Forelimb muscle (tissue), 1 donor: ENCODE results near the gene CEP72. TPM values are rescaled to one million over a fixed set of nuclear protein-coding genes. Genes with fewer than 3 reads are reported as not detected.
"Not testable (repeated sequence)": the region's sequence is repeated elsewhere in the genome, so short reads cannot be mapped to it uniquely, and the experiment has no call there.

ENCODE experiments used
- DNase-seq: peaks from one replicate; pipeline ENCODE4 v3.0.0-alpha.2; 2013; ENCODE audit warnings: low read depth
- polyA plus RNA-seq: library from polyadenylated mRNA; unstranded; fragments of 120-200 nt; gene quantifications from one replicate; pipeline ENCODE4 v1.2.1, GENCODE V29; 2013; ENCODE audit not compliant: insufficient read length

Gene CEP72
- polyA plus RNA-seq, 1 donor, result 3.5 TPM

DNA sequence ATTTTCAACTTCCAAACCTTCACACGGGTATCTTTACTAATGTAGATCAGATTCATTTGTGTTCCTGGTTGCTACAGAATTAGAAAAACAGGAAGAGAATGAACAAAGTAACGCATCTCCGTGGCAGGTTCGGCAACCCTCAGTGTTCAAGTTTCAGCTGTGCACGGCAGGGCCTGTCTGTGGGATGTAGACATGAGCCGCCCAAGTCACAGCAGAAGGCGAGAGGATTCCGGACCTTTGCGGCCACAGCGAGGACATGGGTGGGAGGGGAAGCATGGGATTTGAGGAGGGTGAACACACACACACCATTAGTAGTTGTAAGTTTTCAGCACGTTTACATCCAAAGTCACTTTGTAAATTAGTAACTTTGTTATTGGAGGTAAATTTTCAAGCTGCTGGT lies 31.7 kb upstream of the CEP72 start:
- DNase-seq, result no peak

DNA sequence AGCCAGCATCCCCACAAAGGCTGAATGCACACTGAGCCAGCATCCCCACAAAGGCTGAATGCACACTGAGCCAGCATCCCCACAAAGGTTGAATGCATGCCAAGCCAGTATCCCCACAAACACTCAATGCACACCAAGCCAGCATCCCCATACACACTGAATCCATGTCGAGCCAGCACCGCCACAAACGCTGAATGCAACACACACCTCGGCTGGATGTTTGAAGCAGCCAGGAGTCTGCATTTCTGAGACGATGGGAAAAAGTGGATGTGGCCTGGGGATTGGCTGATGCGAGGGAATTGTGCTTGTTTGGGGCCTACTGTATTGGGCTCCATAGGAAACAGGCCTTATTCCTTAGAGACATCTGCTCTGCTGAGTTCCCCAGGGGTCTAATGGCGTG lies 30.9 kb upstream of the CEP72 start:
- DNase-seq, result no peak

DNA sequence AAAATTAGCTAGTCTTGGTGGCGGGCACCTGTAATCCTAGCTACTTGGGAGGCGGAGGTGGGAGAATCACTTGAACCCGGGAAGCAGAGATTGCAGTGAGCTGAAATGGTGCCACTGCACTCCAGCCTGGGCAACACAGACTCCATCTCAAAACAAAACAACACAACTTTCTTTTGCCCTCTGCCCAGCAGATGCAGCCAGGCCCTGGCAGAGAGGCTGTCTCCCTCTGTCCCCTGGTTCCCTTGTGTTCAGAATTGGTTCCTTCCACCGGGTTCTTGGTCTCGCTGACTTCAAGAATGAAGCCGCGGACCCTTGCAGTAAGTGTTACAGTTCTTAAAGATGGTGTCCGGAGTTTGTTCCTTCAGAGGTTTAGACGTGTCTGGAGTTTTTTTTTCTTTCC lies 30.2 kb upstream of the CEP72 start:
- no peak for DNase-seq

DNA sequence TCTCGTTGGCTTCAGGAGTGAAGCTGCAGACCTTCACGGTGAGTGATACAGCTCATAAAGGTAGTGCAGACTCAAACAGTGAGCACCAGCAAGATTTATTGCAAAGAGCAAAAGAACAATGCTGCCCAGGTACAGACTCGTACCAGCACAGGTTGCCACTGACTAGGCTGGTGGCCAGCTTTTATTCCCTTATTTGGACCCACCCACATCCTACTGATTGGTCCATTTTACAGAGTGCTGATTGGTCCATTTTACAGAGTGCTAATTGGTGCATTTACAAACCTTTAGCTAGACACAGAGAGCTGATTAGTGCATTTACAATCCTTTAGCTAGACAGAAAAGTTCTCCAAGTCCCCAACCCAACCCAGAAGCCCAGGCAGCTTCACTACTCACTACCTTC lies 29.7 kb upstream of the CEP72 start:
- not testable (repeated sequence) for DNase-seq

DNA sequence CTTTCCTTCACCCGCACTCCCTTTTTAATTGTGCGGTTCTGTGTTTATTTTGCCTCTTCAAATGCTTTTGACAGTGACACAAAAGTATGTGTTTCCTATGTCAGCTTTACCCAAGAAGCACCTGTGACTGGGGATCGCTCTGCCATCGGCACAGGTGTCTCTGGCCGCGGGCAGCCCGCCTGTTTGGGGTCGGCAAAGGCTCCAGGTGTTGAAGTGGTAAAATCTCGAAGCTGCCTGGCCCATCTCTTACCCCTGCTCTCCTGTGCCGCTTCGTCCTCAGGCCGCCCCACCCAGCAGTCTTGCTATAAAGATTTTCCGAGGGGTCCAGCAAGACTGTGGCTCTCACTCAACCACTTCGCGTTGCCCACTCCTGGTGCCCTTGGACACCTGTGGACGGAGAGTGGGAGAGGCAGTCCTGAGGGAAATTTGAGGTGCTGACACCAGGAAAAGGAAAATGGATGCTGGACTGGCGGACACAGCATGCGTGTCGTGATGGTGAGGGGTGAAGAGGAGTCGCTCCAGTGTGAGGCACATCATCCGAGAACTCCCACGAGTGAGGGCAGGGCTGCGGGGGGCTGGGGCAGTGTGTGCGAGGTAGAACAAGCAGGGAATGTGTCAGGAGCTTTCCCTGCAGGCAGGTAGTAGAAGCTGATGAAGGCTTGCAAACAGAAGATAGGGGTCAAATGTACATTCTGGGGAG lies 29.1 kb upstream of the CEP72 start:
- DNase-seq, result no peak

DNA sequence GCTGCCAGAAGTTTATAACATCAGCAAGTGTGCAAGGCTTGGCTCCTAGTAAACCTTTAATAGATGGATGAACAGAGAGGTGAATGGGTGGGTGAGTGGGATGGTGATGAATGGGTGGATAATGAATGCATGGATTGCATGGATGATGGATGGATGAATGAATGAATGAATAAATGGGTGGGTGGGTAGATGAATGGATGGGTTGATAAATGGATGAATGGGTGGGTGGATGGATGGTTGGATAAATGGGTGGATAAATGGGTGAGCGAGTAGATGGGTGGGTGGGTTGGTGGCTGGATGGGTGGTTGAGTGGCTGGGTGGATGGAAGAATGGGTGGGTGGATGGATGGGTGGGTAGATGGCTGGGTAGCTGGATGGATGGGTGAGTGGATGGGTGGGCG lies 28.5 kb upstream of the CEP72 start:
- DNase-seq, result no peak

DNA sequence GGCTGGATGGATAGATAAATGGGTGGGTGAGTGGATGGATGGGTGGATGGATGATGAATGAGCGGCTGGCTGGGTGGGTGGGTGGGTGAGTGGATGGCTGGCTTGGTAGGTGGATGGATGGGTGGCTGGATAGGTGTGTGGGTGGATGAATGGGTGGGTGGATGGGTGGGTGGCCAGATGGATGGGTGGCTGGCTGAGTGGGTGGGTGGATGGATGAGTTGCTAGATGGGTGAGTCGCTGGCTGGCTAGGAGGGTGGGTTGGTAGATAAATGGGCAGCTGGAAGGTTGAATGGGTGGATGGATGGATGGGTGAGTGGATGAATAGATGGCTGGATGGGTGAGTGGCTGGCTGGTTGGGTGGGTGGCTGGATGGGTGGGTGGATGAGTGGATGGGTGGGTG lies 27.9 kb upstream of the CEP72 start:
- no peak for DNase-seq

DNA sequence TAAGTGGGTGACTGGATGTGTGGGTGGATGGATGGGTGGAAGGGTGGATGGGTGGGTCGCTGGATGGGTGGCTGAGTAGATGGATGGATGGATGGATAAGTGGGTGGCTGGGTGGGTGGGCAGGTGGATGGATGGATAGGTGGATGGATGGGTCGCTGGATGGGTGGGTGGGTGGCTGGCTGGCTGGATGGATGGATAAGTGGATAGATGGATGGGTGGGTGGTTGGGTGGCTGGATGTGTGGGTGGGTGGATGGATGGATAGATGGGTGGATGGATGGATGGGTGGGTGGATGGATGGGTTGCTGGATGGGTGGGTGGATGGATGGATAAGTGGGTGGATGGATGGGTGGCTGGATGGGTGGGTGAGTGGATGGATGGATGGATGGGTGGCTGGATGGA lies 27.3 kb upstream of the CEP72 start:
- DNase-seq, result no peak

DNA sequence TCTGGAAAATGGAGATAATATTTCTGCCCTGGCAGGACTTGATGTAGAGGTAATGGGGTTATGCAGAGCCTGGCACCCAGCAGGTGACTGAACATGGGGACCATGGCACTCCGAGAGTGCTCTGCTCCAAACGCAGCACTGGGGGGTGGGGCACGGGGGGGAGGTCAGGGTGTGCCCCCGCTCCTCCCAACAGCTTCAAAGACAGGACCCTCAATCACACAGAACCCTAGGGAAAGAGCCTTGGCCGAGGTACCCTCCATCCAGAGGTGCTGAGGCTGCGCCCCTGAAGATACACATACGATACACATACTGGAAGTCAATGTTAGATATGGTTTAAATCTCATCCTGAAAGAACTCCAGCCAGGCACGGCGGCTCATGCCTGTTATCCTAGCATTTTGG lies 26.6 kb upstream of the CEP72 start:
- no peak for DNase-seq

DNA sequence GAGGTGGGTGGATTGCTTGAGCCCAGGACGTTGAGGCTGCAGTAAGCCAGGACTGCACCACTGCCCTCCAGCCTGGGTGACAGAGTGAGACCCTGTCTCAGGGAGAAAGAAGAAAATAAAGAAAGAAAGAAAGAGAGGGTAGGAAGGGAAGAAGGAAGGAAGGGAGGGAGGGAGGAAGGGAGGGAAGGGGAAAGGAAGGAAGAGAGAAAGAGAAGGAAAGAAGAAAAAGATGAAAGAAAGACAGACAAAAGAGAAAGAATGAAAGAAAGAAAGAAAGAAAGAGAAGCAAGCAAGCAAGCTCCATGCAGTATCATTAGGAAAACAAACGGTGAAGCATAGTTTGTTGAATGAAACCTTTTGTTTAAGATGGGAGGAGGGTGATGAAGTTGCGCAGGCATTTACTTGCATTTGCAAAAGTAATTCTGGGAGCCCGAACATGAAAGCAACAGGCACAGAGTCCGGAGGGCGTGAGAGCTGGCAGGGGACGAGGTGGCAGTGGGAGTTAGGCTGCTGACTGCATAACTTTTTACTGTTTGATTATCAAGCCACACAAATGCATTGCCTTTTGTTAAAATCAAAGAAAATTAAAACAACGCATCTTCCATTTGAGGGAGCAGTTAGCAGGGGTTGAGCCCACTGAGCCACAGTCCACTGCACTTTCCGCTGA lies 26.0 kb upstream of the CEP72 start:
- DNase-seq, result no peak

DNA sequence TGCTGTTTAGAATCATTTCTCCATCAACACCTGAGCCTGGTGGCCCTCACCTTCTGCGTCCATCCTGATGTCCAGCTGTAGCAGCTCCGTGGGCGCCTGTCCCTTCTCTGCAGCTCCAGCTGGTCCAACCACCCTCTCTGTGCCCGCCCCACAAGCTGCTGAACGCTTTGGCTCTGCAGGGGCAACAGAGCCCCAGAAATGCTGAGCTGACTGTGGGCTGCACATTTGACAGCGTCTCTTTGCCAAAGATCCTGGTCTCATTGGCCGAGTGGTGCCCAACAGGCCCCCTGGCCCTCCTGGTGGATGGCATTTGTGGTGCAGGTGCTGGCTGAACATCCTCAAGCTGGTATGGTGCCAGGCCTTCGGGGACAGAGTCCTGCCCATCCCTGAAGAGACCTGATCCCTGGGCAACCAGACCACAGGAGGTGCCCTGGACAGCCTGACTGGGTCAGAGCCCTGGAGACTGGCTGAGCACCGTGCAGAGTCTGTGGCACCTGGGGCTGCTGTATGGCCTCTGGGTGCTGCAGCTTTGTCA lies 25.3 kb upstream of the CEP72 start:
- no peak for DNase-seq

DNA sequence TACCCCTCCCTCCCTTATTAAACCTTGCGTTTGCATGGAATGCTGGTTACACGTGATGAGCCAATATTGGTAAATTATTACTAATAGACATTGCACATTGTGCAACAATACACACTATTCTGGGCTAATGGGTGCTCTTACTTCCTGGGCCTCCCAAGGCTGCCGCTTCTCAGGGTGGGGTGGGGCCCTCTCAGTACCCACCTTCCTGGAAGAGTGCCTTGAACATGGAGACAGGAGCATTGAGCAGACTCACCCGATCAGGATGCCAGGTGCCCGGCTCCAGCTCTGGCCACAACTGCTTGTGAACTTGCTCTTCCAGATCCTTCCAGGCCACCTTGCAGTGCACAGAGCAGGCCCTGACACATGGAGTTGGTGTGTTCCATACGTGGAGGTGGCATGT lies 24.7 kb upstream of the CEP72 start:
- no peak for DNase-seq

DNA sequence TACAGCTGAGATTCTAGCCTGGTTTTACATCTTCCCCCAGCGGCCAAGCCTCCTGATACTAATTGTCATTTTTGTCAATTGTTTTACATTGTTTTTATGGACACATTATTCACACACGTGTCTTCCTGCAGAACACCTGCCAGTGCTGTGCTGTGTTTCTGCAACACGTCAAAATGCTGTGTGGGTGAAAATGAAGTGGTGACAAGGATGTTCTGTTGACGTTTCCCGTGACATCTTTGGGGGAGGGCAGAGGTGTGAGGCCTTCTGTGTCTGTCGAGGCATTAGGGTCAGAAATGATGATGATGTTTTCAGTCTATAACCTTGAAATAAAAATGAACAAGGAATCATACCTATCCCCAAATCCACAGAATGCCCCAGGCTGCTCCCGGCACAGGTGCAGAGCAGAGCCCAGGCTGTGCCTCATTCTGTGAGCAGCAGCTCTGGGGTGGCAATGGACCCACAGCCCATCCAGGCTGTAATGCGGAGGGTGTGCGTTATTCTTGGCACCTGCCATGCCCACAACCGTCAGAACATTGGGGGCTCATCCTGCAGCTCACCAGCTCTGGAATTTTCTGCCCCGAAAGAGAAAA lies 23.6 kb upstream of the CEP72 start:
- no peak for DNase-seq

DNA sequence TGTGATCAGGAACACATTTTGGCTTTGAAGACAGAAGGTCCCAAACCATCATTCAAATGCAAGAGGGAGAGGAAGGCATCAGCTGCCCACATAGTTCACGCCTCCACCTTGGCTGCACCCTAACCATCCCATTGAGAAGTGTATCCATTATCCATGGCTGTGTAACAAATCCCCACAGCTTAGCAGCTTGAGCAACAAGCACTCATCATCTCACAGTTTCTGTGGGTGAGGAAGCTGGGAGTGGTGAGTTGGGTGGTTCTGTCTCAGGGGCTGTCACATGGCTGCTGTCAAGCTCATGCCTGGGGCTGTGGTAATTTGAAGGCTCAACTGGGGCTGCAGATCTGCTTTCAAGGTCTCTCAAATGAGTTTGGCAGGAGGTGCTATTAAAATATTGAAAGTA lies 23.0 kb upstream of the CEP72 start:
- DNase-seq, result no peak

DNA sequence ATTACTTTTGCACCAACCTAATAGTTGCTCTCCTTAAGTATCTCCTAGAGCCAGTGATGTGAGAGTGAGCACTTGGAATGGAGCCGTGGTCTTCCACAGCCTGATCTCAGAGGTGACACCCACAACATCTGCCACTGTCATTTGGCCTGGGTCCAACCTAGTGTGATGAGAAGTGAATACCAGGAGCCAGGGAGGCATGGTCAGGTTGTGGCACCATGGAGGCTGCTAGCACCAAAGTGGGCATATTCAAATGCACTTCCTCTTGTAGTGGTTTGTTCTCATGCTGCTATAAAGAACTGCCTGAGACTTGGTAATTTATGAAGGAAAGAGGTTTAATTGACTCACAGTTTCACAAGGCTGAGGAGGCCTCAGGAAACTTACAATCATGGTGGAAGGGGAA lies 22.6 kb upstream of the CEP72 start:
- DNase-seq, result no peak

DNA sequence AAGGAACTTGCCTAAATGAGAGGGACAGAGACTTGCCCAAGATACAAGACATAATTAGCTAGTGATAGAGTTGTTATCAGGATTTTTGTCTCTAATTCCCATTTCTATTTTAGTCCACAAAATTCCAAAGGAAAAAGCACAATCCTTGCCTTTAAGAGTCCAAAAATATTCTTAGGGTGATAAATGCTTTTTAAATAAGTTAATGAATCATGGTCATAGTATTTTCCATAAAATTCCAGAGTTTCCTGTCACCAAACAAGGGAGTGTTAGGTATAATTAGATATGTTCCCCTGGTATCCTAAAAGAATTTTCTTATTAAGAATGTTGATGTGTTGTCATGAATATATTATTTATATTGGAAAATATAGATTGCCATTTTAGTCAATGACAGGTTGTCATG lies 21.8 kb upstream of the CEP72 start:
- no peak for DNase-seq

DNA sequence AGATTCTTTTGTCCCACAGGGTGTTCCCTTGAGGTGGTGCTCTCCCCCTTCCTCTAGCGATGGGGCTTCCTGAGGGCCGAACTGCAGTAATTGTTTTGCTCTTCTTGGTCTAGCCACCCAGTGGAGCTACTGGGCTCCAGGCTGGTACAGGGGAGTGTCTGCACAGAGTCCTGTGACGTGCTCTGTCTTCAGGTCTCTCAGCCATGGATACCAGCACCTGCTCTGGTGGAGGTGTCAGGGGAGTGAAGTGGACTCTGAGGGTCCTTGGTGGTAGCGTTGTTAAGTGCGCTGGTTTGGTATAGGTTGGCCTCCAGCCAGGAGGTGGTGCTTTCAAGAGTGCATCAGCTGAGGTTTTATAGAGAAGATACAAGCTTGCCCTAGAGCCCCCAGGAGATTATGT lies 20.4 kb upstream of the CEP72 start:
- no peak for DNase-seq

DNA sequence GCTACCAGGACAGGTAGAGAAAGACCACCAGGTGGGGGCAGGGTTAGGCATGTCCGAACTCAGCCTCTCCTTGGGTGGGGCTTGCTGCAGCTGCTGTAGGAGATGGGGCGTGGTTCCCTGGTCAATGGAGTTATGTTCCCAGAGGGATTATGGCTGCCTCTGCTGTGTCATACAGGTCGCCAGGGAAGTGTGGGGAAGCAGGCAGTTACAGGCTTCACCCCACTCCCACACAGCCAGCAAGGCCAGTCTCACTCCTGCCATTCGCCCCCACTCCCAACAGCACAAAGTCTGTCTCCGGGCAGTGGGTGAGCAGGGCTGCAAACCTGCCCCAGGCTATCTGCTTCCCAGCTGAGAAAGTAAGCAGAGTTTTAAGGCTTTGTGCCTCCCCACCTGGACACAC lies 20.0 kb upstream of the CEP72 start:
- DNase-seq, result no peak

DNA sequence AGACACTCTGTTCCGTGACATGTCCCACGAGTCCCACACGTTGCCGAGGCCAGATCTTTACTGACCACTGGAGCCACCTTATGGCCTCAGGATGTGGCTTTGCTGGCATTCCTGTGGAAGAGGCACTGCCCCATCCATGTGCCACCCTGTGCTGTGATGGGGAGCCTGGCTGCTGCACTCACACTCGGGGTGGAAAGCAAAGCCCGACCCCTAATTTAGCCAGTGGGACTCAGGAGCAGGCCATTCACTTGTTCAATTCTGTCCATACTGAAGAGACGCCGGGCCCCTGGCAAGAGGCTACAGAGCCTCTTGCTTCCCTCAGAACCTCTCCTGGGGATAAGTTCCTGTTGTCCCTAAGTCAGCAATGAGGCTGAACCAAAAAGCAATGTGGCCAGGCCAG lies 18.6 kb upstream of the CEP72 start:
- no peak for DNase-seq

DNA sequence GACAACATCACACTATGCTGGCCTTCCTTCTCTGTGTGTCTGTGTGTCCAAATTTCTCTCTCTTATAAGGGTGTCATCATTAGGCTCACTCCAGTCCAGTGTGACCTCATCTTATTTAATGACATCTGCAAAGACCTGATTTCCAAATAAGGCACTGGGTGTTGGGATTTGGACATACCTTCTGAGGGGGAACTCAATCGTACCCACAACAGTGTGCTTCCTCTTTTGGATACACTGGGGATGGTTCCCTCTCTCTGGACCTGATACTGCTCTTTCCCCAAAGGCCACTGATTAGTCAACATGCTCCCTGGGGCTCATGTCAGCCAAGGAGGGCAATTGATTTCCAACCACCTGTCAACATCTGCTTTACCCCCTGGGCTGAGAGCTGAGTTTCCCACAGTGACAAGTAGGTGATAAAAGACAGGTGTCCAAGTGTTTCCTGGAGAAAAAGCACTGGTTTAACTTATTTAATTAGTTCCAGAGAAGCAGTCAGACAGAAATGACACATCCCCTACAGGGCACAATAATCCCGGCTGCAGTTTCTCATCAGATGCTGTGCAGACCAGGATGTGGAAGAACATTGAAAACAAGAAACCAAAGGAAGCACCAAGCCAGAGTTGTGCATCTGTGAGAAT lies 17.8 kb upstream of the CEP72 start:
- no peak for DNase-seq

DNA sequence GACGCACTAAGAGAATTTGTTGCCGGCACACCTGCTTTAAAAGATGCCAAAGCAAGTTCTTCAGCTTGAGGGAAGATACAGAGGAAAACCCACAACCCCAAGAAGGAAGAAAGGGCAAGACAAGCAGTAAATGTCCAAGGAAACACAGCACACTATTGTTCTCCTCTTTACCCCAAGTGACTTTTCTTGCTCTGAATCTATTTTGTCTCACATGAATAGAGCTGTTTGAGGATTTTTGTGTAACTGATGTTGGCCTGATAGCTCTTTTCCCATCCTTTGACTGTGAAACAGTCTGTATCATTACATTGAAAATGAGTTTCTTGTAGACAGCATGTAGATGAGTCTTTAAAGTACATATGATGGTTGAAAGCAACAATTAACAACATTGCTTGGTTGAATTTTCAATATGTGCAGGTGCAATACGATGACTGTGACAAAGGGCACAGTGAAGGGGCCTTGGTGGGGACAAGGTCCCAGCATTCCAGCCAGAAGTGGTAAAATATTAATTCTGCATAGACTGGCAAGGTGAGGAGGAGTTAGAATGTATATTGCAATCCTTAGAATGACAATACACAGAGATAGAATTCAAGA lies 16.8 kb upstream of the CEP72 start:
- no peak for DNase-seq

DNA sequence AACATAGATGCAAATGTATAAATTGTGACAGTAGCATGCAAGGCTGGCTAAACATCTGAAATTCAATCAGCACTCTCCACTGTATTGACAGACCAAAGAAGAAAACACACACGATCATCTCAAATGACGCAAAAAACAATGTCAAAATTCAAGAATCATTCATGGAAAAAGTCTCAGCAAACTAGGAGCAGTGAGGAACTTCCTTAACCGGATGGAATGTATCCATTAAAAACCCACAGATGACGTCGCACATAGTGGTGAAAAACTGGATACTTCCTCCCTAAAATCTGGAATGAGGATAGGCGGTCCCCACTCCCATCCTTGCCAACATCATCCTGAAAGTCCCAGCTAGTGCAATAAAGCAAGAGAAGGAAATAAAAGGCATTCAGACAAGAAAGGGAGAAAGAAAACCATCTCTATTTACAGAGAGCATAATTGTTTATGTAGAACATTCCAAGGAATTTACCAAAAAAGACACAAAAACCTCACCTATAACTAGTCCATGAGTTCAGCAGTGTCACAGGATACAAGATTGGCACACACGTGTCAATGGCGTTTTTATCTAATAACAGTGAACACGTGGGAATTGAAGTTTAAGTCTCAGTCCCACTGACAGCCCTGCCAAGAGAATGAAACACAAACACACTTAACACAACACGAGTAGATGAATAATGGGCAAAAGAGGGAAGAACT lies 14.1 kb upstream of the CEP72 start:
- no peak for DNase-seq
